NOMO-1 treated with dmso at 0.1 percent for 144 hours (cell line): ENCODE results near the gene AHNAK2.

Experiments used
- DNase-seq: peaks from one replicate; lab custom pipeline; 2025; ENCODE audit not compliant: unreplicated experiment; lab: John Stamatoyannopoulos, UW

Gene AHNAK2

GRCh38 chr14:104940526-104941150, 37.5 kb downstream of the AHNAK2 start:
- DNase-seq: no peak

- no peak for DNase-seq
These were observed 38.3 kb downstream of the AHNAK2 start for GRCh38 chr14:104939666-104940410.

- DNase-seq: no peak
These were observed 39.2 kb downstream of the AHNAK2 start for GRCh38 chr14:104938960-104939359.

- no peak for DNase-seq
These were observed 39.7 kb downstream of the AHNAK2 start for GRCh38 chr14:104938436-104938835.

- DNase-seq: no peak
These were observed 40.3 kb downstream of the AHNAK2 start for GRCh38 chr14:104937694-104938365.

GRCh38 chr14:104937161-104937560, 41.0 kb downstream of the AHNAK2 start:
- DNase-seq: no peak

GRCh38 chr14:104936361-104937155, 41.6 kb downstream of the AHNAK2 start:
- no peak for DNase-seq

GRCh38 chr14:104935955-104936354, 42.2 kb downstream of the AHNAK2 start:
- DNase-seq: no peak

GRCh38 chr14:104935026-104935650, 43.0 kb downstream of the AHNAK2 start:
- DNase-seq: no peak

GRCh38 chr14:104933746-104934733, 44.1 kb downstream of the AHNAK2 start:
- no peak for DNase-seq

- DNase-seq: peak; percentile 57
These were observed 45.2 kb downstream of the AHNAK2 start for GRCh38 chr14:104932676-104933631.

GRCh38 chr14:104931771-104932675, 46.2 kb downstream of the AHNAK2 start:
- no peak for DNase-seq

- no peak for DNase-seq
These were observed 46.8 kb downstream of the AHNAK2 start for GRCh38 chr14:104931304-104931770.

GRCh38 chr14:104930526-104931303, 47.5 kb downstream of the AHNAK2 start:
- DNase-seq: no peak

GRCh38 chr14:104929268-104930230, 48.6 kb downstream of the AHNAK2 start:
- no peak for DNase-seq
